HG03378 (cell line): ENCODE measurements around the gene WNT6.

Experiments
- ATAC-seq: cut with Tn5 transposase; IDR thresholded peaks from one replicate; pipeline ENCODE4 v1.9.1; 2021; ENCODE audit warnings: mild to moderate bottlenecking, moderate library complexity; ENCODE audit not compliant: unreplicated experiment

Gene WNT6

DNA sequence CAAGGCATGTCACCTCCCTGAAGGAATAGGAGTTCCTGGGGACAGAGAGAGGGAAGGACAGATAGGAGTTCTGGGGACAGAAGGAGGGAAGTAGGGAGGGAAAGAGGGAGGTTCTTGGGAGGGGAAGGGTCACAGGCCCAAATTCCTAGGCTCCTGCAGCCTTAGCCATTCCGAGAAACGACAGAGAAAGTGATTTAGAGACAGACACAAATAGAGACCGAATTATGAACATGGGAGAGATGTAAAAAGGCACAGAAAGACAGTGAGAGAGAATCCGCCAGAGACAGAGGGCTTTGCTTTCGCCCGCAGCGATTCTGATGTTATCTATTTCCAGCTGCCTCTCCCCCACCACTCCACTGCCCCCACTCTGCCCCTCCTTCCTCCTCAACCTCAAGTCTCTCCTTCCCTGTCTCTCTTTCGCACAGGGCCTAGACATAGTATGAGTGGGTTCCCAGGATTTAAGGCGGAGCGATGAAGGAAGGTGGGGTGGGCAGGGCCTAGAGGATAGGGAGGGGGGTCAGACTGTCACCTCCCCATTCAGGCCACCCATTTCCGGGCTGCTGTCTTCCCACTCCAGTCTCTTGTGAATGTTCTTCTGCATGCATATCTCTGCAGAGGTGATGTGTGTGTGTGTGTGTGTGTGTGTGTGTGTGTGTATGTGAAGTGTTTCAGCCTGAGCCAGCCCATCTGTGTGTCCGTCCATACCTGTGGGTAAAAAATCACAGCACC, 3.3 kb upstream of the WNT6 start:
- no peak for ATAC-seq

DNA sequence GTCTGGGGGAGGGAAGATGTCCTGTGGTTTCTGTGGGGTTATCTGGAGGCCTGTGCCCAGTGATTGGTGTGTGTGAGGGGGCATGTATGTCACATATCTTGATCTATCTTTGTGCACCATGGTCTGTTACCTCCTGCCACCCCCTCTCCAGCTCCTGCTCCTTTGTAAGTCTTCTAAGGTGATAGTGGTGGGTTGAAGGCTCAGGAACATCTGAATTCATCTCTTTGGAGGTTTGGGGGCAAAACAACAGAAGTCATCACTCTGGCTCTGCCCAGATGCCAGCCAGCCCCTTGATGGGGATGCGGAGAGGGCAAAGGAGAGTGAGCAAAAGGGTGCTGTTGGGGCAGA, 2.7 kb upstream of the WNT6 start:
- ATAC-seq = no peak

DNA sequence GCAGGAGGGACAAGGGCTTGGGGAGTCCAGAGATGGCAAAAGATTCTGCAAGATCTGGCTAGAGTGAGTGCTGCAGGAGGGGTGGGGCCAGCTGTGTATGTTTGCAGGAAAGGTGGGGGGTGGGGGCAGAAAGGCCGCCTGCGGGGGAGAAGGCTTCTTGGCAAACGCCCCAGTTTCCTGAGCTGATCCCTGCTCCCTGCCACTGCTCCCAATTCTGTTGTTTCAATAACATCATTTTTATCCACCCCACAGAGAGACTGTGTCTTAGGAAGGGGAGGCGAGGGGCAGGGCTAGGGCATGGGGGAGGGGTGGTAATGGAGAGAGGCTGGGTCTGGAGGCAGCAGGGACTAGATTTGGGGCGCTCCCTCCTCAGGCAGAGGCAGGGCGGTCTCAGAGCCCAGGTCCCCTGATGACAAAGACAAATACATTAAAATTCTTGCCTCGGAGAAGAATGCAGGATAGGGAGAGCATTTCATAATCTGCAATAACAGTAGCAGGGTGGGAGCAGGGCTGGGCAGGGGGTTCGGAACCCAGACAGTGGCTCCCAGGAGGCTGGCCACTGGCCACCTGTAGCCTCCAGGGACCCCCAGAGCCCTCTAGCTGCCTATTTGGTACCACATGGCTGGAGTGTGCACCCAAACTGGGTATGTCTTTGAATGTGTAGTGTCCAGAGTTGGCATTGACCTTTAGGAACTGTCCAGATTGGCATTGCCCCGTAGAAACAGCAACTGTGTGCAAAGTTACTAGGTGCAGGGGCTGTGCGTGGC, 2.1 kb upstream of the WNT6 start:
- no peak for ATAC-seq

DNA sequence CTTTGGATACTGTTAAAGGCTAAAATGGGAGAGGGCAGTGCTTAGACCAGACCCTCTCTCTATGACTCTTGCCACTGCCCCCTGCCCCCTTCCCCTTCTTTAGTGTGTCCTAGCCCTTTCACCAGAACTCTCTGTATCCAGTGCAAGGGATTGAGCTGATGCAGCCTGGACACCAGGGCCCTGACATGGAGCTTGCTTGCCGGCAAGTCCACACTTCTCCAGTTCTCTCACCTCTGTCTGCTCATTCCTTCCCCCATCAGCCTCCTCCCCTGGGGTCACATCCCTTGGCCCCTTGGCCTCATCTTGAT, 1.5 kb upstream of the WNT6 start:
- ATAC-seq = no peak

DNA sequence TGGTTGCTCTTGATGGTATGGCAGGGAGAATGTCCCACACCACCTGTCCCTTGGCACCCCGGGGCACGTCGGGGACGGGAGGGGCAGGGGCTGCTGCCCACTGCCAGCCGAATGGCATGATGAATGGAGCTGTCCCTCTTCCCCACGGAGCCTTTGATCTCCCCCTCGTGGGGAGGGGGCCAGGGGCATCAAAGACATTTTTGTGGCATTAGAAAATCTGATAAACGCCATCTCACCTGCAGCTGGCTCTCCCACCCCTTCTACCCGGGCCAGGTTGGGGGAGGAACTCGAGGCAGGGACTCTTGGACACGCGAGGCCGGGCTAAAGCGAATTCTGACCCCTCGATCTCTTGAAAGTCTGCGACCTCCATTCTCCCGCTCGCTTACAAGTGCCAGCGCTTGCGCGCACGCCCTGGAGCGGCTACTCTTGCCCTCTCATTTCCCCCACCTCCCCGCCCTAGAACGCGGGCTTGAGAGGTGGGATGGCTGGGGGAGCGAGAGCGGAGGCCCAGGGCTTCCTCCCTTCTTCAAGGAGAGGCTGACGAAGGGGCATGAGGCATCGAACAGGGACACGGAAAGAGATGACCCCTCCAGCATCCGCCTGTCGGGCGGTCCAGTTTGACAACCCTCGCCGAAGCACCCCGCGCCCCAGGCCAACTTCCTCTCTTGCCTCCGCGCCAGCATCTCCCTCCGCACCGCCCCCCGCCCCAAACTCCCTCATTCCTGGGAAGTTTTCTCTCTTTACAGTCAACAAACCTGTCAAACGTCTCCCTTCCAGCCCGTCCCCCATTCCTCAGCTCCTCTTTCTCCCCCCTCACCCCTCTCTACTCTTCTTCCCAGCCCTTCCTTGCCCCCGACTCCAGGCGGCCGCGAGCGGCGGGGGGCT, 692 bp upstream of the WNT6 start:
- no peak for ATAC-seq

GRCh38 chr2:218859988-218860831, 605 bp downstream of the WNT6 start:
- ATAC-seq = no peak

GRCh38 chr2:218860950-218861381, 1.4 kb downstream of the WNT6 start:
- ATAC-seq = no peak

- no peak for ATAC-seq
Measured at GRCh38 chr2:218861645-218862318, 2.2 kb downstream of the WNT6 start.

DNA sequence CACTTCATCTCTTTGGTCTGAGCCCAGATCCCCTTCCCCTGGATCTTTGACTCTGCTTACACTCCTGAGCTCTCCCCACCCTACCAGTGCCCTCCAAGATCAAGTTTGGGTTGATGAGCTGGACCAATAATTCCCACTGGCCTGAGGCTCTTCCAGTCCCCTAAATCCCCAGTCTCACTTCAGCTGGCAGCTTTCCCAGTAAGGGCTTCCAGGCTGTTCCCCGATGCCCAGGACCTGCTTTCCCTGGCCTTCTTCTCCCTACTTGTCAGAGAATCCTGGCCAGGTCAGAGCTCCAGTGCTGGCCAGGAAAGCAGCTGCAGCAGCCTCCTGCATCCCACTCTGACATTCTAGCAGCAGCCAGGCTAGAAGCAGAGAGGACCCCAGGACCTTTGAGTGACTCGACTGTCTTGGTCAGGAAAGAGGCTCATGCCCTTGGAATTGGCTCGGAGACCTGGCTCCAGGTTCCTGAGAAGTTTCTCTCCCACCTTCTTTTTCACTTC, 3.5 kb downstream of the WNT6 start:
- ATAC-seq = no peak

DNA sequence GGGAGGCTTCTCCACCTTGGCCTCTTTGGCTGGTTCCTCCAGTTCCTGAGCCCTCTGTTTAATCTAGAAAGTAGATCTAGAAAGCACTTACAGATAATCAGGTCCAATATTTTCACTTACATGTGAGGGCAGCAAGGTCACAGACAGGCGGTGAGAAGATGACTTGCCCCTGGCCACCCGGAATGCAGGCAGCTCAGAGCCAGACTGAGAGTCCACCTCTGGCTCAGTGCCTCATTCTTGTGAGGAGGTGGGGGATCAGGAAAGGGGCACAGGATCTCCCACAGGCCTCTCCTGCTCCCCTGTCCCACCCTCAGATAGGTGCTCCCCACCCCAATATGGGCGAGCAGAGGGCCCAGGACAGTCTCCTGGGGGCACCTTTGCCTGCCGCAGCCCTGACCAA, 5.8 kb downstream of the WNT6 start:
- ATAC-seq = no peak

DNA sequence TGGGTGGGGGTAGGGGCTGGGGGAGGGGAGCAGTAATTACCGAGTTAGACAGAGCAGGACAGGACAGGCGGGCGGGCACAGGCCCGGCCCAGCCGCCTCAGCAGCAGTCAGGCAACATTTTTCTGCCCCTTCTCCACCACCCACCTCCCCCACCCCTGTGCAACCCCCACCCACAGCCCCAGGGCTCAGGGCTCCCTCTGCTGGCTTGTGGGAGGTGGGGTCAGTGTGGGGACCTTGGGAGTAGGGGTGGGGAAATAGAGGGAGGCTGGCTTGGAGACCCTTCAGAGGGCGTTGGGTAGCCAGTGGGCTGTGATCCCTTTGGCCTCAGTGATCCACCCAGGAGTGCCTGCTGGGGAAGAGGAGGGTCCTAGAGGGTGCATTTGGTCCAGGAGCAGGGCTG, 6.4 kb downstream of the WNT6 start:
- ATAC-seq = no peak

DNA sequence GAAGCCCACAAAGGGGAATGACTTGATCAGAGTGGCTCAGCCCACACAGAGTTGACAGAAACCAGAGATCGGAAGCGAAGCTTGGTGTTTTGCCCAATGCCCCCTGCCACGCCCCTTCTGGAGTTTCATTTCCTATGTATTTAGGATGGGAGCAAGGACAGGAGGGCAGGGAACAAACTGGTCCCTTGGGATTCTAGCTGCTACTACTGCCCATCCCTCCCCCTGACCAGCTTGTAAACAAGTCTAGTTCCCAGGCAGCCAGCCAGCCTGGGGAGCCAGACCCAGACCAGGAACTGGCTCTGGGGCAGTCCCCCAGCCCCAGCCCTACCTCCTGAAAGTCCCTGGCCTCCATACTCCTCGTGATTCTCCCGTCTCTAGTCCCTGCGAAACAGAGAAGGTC, 8.3 kb downstream of the WNT6 start:
- no peak for ATAC-seq

DNA sequence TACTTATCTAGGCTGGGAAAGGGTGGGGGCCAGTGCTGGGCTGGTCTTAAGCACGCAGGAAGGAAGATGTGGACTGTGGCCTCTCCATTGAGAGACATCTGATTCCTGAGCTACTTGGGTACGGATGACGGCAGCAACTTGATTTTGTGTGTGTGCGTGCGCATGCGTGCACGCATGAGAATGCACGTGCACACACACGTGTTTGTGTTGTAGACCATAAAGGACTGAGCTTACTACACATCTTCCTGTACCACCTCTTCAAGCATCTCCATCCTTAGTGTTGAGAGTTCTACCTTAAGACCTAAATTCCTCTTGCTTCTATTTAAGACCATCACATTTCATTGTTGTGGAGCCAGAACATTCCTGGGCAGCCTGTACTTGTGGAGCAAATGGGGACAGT, 9.5 kb downstream of the WNT6 start:
- ATAC-seq = no peak

- no peak for ATAC-seq
Measured at GRCh38 chr2:218870984-218871344, 11.4 kb downstream of the WNT6 start.

DNA sequence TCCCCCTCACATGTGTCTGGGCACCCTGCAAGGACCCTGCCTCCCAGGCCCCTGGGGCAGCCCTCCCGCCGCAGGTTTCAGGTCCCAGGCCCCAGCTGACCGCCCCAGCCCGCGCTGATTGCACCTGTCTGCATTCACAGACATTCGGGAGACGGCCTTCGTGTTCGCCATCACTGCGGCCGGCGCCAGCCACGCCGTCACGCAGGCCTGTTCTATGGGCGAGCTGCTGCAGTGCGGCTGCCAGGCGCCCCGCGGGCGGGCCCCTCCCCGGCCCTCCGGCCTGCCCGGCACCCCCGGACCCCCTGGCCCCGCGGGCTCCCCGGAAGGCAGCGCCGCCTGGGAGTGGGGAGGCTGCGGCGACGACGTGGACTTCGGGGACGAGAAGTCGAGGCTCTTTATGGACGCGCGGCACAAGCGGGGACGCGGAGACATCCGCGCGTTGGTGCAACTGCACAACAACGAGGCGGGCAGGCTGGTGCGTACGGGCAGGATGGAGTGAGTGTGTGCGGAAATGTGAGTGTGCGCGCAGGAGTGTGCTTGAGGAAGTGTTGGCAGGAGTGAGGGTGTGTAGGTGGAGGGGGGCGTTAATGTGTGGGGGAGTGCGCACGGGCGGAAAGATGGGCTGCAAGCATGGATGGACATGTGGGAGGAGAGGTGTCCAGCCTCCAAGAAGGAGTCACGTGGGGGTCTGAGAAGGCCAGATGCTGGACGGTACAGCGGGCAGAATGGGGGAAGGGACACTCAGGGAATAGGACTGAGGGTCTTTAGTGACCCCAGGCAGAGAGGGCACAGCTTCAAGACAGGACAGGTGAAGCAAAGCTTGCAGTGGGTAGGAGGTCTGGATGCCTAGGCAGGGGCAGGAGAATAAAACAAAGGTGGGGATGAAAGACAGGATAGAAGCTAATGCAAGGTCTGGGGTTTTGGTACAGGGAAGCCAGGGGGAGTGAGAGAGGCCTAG, 12.0 kb downstream of the WNT6 start:
- no peak for ATAC-seq

DNA sequence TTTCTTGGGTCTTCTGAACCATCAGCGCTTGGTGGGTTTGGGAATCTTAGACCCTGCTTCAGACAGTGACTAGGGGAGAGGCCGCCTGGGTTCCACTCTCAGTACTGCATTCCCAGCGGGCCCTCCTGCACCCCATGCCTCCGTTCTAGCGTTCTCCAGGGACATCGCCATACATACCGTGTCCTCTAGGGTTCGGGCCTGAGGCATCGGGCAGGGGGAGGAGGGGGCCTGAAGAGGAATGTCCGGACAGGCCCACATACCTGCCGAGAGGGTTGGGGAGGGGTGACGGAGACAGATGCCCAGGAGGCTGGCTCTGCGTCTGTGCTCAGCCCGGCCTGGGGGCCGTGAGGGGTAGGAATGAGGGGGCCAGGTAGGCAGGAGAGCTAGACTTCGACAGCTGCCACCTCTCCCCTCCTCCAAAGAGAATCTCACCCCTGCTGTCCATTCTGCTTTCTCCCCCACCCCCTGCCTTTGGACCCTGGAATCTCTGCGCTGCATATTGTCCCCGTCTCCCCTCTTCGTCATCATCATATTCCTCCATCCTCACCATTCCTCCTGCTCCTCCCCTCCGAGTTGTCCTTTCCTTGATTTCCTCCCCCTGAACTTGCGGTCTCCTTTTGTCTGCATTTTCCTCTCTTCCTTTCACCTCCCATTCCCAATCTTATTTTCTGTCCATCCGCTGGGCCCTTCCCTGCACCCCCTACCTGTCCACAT, 13.2 kb downstream of the WNT6 start:
- ATAC-seq = no peak

DNA sequence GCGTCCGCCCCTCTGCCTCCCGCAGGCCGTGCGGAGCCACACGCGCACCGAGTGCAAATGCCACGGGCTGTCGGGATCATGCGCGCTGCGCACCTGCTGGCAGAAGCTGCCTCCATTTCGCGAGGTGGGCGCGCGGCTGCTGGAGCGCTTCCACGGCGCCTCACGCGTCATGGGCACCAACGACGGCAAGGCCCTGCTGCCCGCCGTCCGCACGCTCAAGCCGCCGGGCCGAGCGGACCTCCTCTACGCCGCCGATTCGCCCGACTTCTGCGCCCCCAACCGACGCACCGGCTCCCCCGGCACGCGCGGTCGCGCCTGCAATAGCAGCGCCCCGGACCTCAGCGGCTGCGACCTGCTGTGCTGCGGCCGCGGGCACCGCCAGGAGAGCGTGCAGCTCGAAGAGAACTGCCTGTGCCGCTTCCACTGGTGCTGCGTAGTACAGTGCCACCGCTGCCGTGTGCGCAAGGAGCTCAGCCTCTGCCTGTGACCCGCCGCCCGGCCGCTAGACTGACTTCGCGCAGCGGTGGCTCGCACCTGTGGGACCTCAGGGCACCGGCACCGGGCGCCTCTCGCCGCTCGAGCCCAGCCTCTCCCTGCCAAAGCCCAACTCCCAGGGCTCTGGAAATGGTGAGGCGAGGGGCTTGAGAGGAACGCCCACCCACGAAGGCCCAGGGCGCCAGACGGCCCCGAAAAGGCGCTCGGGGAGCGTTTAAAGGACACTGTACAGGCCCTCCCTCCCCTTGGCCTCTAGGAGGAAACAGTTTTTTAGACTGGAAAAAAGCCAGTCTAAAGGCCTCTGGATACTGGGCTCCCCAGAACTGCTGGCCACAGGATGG, 14.0 kb downstream of the WNT6 start:
- ATAC-seq = no peak
